ENCODE results near the gene ITGAE.
A peak's percentile ranks its signal among the peaks of the same experiment; 100 is the strongest.

Gene ITGAE

GRCh38 chr17:3763777-3764170 is 37.2 kb downstream of the ITGAE start:
- H3K9me3 ChIP-seq (ENCODE audit: control insufficient read depth in 1 of 2, low read length in 2 of 2), result no peaks in the 10 kb centered on the region
- peak overlapping the region; percentile 1 to 28 for H3K4me3 ChIP-seq (ENCODE audit: low read depth in 1 of 2, low read length in 2 of 2)
- H3K27ac ChIP-seq (ENCODE audit: low read depth, low read length), result no peak overlapping the region
- no peaks in the 10 kb centered on the region for H3K27me3 ChIP-seq (ENCODE audit: control insufficient read depth in 1 of 2, insufficient read depth in 2 of 2, low read length in 2 of 2)
- no peaks in the 10 kb centered on the region for H3K36me3 ChIP-seq (ENCODE audit: control insufficient read depth in 1 of 2, insufficient read depth in 2 of 2, low read length in 2 of 2)
- peaks cover 0 to 5% of the 10 kb centered on the region in 2 donors for H3K4me1 ChIP-seq (ENCODE audit: control insufficient read depth in 1 of 2, insufficient read depth in 2 of 2, low read length in 2 of 2)
- peak overlapping the region in 1 of 2 donors; percentile 36 for H3K9ac ChIP-seq (ENCODE audit: low read depth in 1 of 2, low read length in 2 of 2)

GRCh38 chr17:3762922-3763776 is 37.8 kb downstream of the ITGAE start:
- H3K9ac ChIP-seq (ENCODE audit: low read depth in 1 of 2, low read length in 2 of 2), result peak overlapping the region in 1 of 2 donors; percentile 36
- no peaks in the 10 kb centered on the region for H3K36me3 ChIP-seq (ENCODE audit: control insufficient read depth in 1 of 2, insufficient read depth in 2 of 2, low read length in 2 of 2)
- peaks cover 0 to 5% of the 10 kb centered on the region in 2 donors for H3K4me1 ChIP-seq (ENCODE audit: control insufficient read depth in 1 of 2, insufficient read depth in 2 of 2, low read length in 2 of 2)
- H3K27me3 ChIP-seq (ENCODE audit: control insufficient read depth in 1 of 2, insufficient read depth in 2 of 2, low read length in 2 of 2), result no peaks in the 10 kb centered on the region
- no peaks in the 10 kb centered on the region for H3K9me3 ChIP-seq (ENCODE audit: control insufficient read depth in 1 of 2, low read length in 2 of 2)
- H3K27ac ChIP-seq (ENCODE audit: low read depth, low read length), result no peak overlapping the region
- peak overlapping the region in 1 of 2 donors; percentile 28 for H3K4me3 ChIP-seq (ENCODE audit: low read depth in 1 of 2, low read length in 2 of 2)

GRCh38 chr17:3761918-3762380 is 39.0 kb downstream of the ITGAE start:
- Histone ChIP-seq H3K36me3 (ENCODE audit: control insufficient read depth in 1 of 2, insufficient read depth in 2 of 2, low read length in 2 of 2) (no peaks in the 10 kb centered on the region), H3K27me3 (ENCODE audit: control insufficient read depth in 1 of 2, insufficient read depth in 2 of 2, low read length in 2 of 2) (no peaks in the 10 kb centered on the region), H3K4me3 (ENCODE audit: low read depth in 1 of 2, low read length in 2 of 2) (no peak overlapping the region), H3K4me1 (ENCODE audit: control insufficient read depth in 1 of 2, insufficient read depth in 2 of 2, low read length in 2 of 2) (peaks cover 0 to 5% of the 10 kb centered on the region in 2 donors), H3K27ac (ENCODE audit: low read depth, low read length) (no peak overlapping the region), H3K9me3 (ENCODE audit: control insufficient read depth in 1 of 2, low read length in 2 of 2) (no peaks in the 10 kb centered on the region), H3K9ac (ENCODE audit: low read depth in 1 of 2, low read length in 2 of 2) (no peak overlapping the region)

GRCh38 chr17:3761036-3761917 is 39.7 kb downstream of the ITGAE start:
- Histone ChIP-seq H3K4me3 (ENCODE audit: low read depth in 1 of 2, low read length in 2 of 2) (no peak overlapping the region), H3K27ac (ENCODE audit: low read depth, low read length) (no peak overlapping the region), H3K9me3 (ENCODE audit: control insufficient read depth in 1 of 2, low read length in 2 of 2) (no peaks in the 10 kb centered on the region), H3K36me3 (ENCODE audit: control insufficient read depth in 1 of 2, insufficient read depth in 2 of 2, low read length in 2 of 2) (no peaks in the 10 kb centered on the region), H3K9ac (ENCODE audit: low read depth in 1 of 2, low read length in 2 of 2) (no peak overlapping the region), H3K4me1 (ENCODE audit: control insufficient read depth in 1 of 2, insufficient read depth in 2 of 2, low read length in 2 of 2) (peaks cover 0 to 5% of the 10 kb centered on the region in 2 donors), H3K27me3 (ENCODE audit: control insufficient read depth in 1 of 2, insufficient read depth in 2 of 2, low read length in 2 of 2) (no peaks in the 10 kb centered on the region)

GRCh38 chr17:3759597-3760216 is 41.3 kb downstream of the ITGAE start:
- Histone ChIP-seq H3K27ac (ENCODE audit: low read depth, low read length) (no peak overlapping the region), H3K36me3 (ENCODE audit: control insufficient read depth in 1 of 2, insufficient read depth in 2 of 2, low read length in 2 of 2) (no peaks in the 10 kb centered on the region), H3K9me3 (ENCODE audit: control insufficient read depth in 1 of 2, low read length in 2 of 2) (no peaks in the 10 kb centered on the region), H3K27me3 (ENCODE audit: control insufficient read depth in 1 of 2, insufficient read depth in 2 of 2, low read length in 2 of 2) (no peaks in the 10 kb centered on the region), H3K4me1 (ENCODE audit: control insufficient read depth in 1 of 2, insufficient read depth in 2 of 2, low read length in 2 of 2) (peaks cover 0 to 7% of the 10 kb centered on the region in 2 donors), H3K9ac (ENCODE audit: low read depth in 1 of 2, low read length in 2 of 2) (no peak overlapping the region), H3K4me3 (ENCODE audit: low read depth in 1 of 2, low read length in 2 of 2) (no peak overlapping the region)

- no peaks in the 10 kb centered on the region for H3K9me3 ChIP-seq (ENCODE audit: control insufficient read depth in 1 of 2, low read length in 2 of 2)
- H3K4me1 ChIP-seq (ENCODE audit: control insufficient read depth in 1 of 2, insufficient read depth in 2 of 2, low read length in 2 of 2), result peaks cover 0 to 7% of the 10 kb centered on the region in 2 donors
- H3K27ac ChIP-seq (ENCODE audit: low read depth, low read length), result peak overlapping the region; percentile 42
- H3K36me3 ChIP-seq (ENCODE audit: control insufficient read depth in 1 of 2, insufficient read depth in 2 of 2, low read length in 2 of 2), result no peaks in the 10 kb centered on the region
- H3K4me3 ChIP-seq (ENCODE audit: low read depth in 1 of 2, low read length in 2 of 2), result peak overlapping the region; percentile 65 to 68
- H3K27me3 ChIP-seq (ENCODE audit: control insufficient read depth in 1 of 2, insufficient read depth in 2 of 2, low read length in 2 of 2), result no peaks in the 10 kb centered on the region
- H3K9ac ChIP-seq (ENCODE audit: low read depth in 1 of 2, low read length in 2 of 2), result peak overlapping the region; percentile 52 to 70
These were observed 45.5 kb downstream of the ITGAE start for GRCh38 chr17:3755335-3756030.

GRCh38 chr17:3754458-3755334 is 46.3 kb downstream of the ITGAE start:
- Histone ChIP-seq H3K27me3 (ENCODE audit: control insufficient read depth in 1 of 2, insufficient read depth in 2 of 2, low read length in 2 of 2) (no peaks in the 10 kb centered on the region), H3K27ac (ENCODE audit: low read depth, low read length) (peak overlapping the region; percentile 42), H3K4me3 (ENCODE audit: low read depth in 1 of 2, low read length in 2 of 2) (peak overlapping the region; percentile 65 to 68), H3K4me1 (ENCODE audit: control insufficient read depth in 1 of 2, insufficient read depth in 2 of 2, low read length in 2 of 2) (peaks cover 0 to 7% of the 10 kb centered on the region in 2 donors), H3K9ac (ENCODE audit: low read depth in 1 of 2, low read length in 2 of 2) (peak overlapping the region; percentile 52 to 70), H3K9me3 (ENCODE audit: control insufficient read depth in 1 of 2, low read length in 2 of 2) (no peaks in the 10 kb centered on the region), H3K36me3 (ENCODE audit: control insufficient read depth in 1 of 2, insufficient read depth in 2 of 2, low read length in 2 of 2) (no peaks in the 10 kb centered on the region)

GRCh38 chr17:3754066-3754457 is 46.9 kb downstream of the ITGAE start:
- no peaks in the 10 kb centered on the region for H3K36me3 ChIP-seq (ENCODE audit: control insufficient read depth in 1 of 2, insufficient read depth in 2 of 2, low read length in 2 of 2)
- no peak overlapping the region for H3K27ac ChIP-seq (ENCODE audit: low read depth, low read length)
- H3K9ac ChIP-seq (ENCODE audit: low read depth in 1 of 2, low read length in 2 of 2), result no peak overlapping the region
- peaks cover 0 to 7% of the 10 kb centered on the region in 2 donors for H3K4me1 ChIP-seq (ENCODE audit: control insufficient read depth in 1 of 2, insufficient read depth in 2 of 2, low read length in 2 of 2)
- H3K4me3 ChIP-seq (ENCODE audit: low read depth in 1 of 2, low read length in 2 of 2), result no peak overlapping the region
- H3K9me3 ChIP-seq (ENCODE audit: control insufficient read depth in 1 of 2, low read length in 2 of 2), result no peaks in the 10 kb centered on the region
- no peaks in the 10 kb centered on the region for H3K27me3 ChIP-seq (ENCODE audit: control insufficient read depth in 1 of 2, insufficient read depth in 2 of 2, low read length in 2 of 2)

GRCh38 chr17:3753624-3754023 is 47.4 kb downstream of the ITGAE start:
- Histone ChIP-seq H3K9me3 (ENCODE audit: control insufficient read depth in 1 of 2, low read length in 2 of 2) (no peaks in the 10 kb centered on the region), H3K9ac (ENCODE audit: low read depth in 1 of 2, low read length in 2 of 2) (no peak overlapping the region), H3K27ac (ENCODE audit: low read depth, low read length) (no peak overlapping the region), H3K4me1 (ENCODE audit: control insufficient read depth in 1 of 2, insufficient read depth in 2 of 2, low read length in 2 of 2) (peaks cover 0 to 7% of the 10 kb centered on the region in 2 donors), H3K36me3 (ENCODE audit: control insufficient read depth in 1 of 2, insufficient read depth in 2 of 2, low read length in 2 of 2) (no peaks in the 10 kb centered on the region), H3K27me3 (ENCODE audit: control insufficient read depth in 1 of 2, insufficient read depth in 2 of 2, low read length in 2 of 2) (no peaks in the 10 kb centered on the region), H3K4me3 (ENCODE audit: low read depth in 1 of 2, low read length in 2 of 2) (no peak overlapping the region)
